Kidney (tissue), 22 donors: ENCODE data around the gene IRGM. TPM values are rescaled to one million over a fixed set of nuclear protein-coding genes. Genes with fewer than 3 reads are reported as not detected.
"Not testable (repeated sequence)": the region's sequence is repeated elsewhere in the genome, so short reads cannot be mapped to it uniquely, and the experiment has no call there.

Source experiments
- DNase-seq, 5 donors: peaks; one replicate each; pipeline ENCODE4 v3.0.0-alpha.2; 2013 to 2020
- FAIRE-seq: peaks from 2 replicates; lab custom pipeline; 2012; peaks lifted over from hg19 to GRCh38; lab: Jason Lieb, UNC
- H3K27ac ChIP-seq, 2 donors: one replicate each; pipeline ENCODE4 v1.7.0; 2013; ENCODE audit warnings: low read depth in 2 of 2, low read length in 2 of 2, inconsistent platforms in 1 of 2
- H3K27me3 ChIP-seq: one replicate; pipeline ENCODE4 v1.7.1; 2013; ENCODE audit warnings: low read length, inconsistent platforms; ENCODE audit not compliant: control insufficient read depth, insufficient read depth
- H3K36me3 ChIP-seq, 3 donors: one replicate each; pipeline versions ENCODE4 v1.7.0 to v1.7.1; 2013; ENCODE audit warnings: low read length in 3 of 3, control low read depth in 1 of 3, inconsistent platforms in 1 of 3; ENCODE audit not compliant: insufficient read depth in 3 of 3, control insufficient read depth in 2 of 3
- H3K4me1 ChIP-seq, 3 donors: one replicate each; pipeline versions ENCODE4 v1.7.0 to v1.7.1; 2013; ENCODE audit warnings: low read length in 3 of 3, inconsistent platforms in 1 of 3, low read depth in 1 of 3; ENCODE audit not compliant: control insufficient read depth in 2 of 3, insufficient read depth in 2 of 3
- H3K4me3 ChIP-seq, 3 donors: one replicate each; pipeline versions ENCODE4 v1.7.0 to v1.8.1; 2013; ENCODE audit warnings: low read length in 3 of 3, control low read depth in 1 of 3, inconsistent platforms in 1 of 3
- H3K9ac ChIP-seq, 3 donors: one replicate each; pipeline versions ENCODE4 v1.7.0 to v1.7.1; 2013; ENCODE audit warnings: low read length in 3 of 3, control low read depth in 1 of 3, inconsistent platforms in 1 of 3
- H3K9me3 ChIP-seq, 3 donors: one replicate each; pipeline versions ENCODE4 v1.7.0 to v1.7.1; 2013; ENCODE audit warnings: low read length in 3 of 3, control low read depth in 1 of 3, inconsistent platforms in 1 of 3; ENCODE audit not compliant: control insufficient read depth in 2 of 3, insufficient read depth in 1 of 3
- intact Hi-C: fragments of 100-400 bp; cut with DNase I; formaldehyde crosslinking; loops from one replicate; pipeline ENCODE4 v1.11.1; 2022
- long read RNA-seq, 10 donors: library from polyadenylated mRNA in 1 of 10; unstranded in 1 of 10; transcript quantifications; one replicate each; pipeline ENCODE4 v2.0.0 and lab custom pipeline, GENCODE V29; 2021 to 2026
- polyA plus RNA-seq: library from polyadenylated mRNA; stranded (reverse); fragments of 350-450 nt; fragmentation: Illumina TruSeq; extraction: RNeasy Lipid Tissue Mini Kit (QIAGEN cat#74804); gene quantifications from one replicate; pipeline ENCODE4 v1.2.3, GENCODE V29; 2014; ENCODE audit warnings: low read depth, low replicate concordance; ENCODE audit not compliant: insufficient read depth
- total RNA-seq: library from RNA; stranded (reverse); fragmentation: NEBNext Ultra II Directional; extraction: Animal tissue kit (Norgen Biotek cat#: 25700); gene quantifications from one replicate; pipeline ENCODE4 v1.2.1, GENCODE V29; 2021
- TF ChIP-seq, protein P1 (sequence below): IDR thresholded peaks from 3 replicates; pipeline ENCODE4 v1.5.1; 2012; ENCODE audit warnings: mild to moderate bottlenecking, moderate library complexity, borderline replicate concordance; ENCODE audit not compliant: insufficient read depth; ENCODE audit errors: extremely low read depth
- donor health status: control.
- donor health status: control.
- donor health status: control.
- donor health status: control.
- donor health status: control.
- donor health status: DM: yes; HTN: yes; CAD: no.
- donor health status: Normal renal cell carcinoma (clear cell type).

IRGM gene
- total RNA-seq = 0.44 TPM
- polyA plus RNA-seq = not detected
- long read RNA-seq, donor 1 = 0 reads
- long read RNA-seq, donor 2 = 0 reads
- long read RNA-seq, donor 3, partial matches to known transcripts = 0 of 7 reads
- long read RNA-seq, donor 3, other reads (novel, unspliced or antisense) = 7 of 7 reads
- long read RNA-seq, donor 4 = 0 reads
- long read RNA-seq, donor 5 = 0 reads
- long read RNA-seq, donor 6 = 0 reads
- long read RNA-seq, donor 7, partial matches to known transcripts = 0 of 1 reads
- long read RNA-seq, donor 7, other reads (novel, unspliced or antisense) = 0 of 1 reads
- long read RNA-seq, donor 8 = 0 reads
- long read RNA-seq, donor 9 = 0 reads
- long read RNA-seq, donor 10 = 0 reads

GRCh38 chr5:150846308-150846653 lies at the start of gene IRGM:
Gene IRGM (plus strand): TSS chr5:150846521. CDS start chr5:150848124, 1,603 bp downstream.
- not testable (repeated sequence) for H3K9me3 ChIP-seq, H3K4me1 ChIP-seq, H3K36me3 ChIP-seq, H3K9ac ChIP-seq, H3K4me3 ChIP-seq, H3K27ac ChIP-seq, DNase-seq, H3K27me3 ChIP-seq, FAIRE-seq
- intact Hi-C loops = loop anchor here (10.0 kb wide), 1 partner anchor 291 kb away; no protein-coding TSS in a partner anchor

DNA sequence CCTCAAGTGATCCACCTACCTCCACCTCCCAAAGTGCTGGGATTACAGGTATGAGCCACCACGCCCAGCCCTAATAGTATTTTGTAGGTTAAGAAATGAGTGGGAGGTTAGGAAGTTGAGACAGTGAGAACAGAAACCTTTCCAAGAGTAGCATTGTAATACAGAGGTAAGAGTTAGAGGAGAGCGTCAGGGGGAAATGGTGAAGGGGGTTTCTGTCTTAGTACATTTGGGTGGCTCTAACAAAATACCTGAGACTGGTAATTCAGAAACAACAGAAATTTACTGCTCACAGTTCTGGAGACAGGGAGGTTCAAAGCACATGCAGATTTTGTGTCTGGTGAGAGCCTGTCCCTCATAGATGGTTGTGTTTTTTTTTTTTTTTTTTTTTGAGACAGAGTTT lies 48.9 kb upstream of the IRGM start:
- Histone ChIP-seq H3K27me3 (no peaks in the 10 kb centered on the region), H3K36me3 (peaks cover 0 to 15% (median 5%) of the 10 kb centered on the region in 3 donors), H3K9ac (no peak overlapping the region), H3K9me3 (no peaks in the 10 kb centered on the region), H3K27ac (no peak overlapping the region), H3K4me3 (no peak overlapping the region), H3K4me1 (no peaks in the 10 kb centered on the region)
- no peak for FAIRE-seq
- DNase-seq = no peak
- intact Hi-C loops = no loop called here
- TF ChIP-seq, protein P1, sequence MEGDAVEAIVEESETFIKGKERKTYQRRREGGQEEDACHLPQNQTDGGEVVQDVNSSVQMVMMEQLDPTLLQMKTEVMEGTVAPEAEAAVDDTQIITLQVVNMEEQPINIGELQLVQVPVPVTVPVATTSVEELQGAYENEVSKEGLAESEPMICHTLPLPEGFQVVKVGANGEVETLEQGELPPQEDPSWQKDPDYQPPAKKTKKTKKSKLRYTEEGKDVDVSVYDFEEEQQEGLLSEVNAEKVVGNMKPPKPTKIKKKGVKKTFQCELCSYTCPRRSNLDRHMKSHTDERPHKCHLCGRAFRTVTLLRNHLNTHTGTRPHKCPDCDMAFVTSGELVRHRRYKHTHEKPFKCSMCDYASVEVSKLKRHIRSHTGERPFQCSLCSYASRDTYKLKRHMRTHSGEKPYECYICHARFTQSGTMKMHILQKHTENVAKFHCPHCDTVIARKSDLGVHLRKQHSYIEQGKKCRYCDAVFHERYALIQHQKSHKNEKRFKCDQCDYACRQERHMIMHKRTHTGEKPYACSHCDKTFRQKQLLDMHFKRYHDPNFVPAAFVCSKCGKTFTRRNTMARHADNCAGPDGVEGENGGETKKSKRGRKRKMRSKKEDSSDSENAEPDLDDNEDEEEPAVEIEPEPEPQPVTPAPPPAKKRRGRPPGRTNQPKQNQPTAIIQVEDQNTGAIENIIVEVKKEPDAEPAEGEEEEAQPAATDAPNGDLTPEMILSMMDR = no peak

DNA sequence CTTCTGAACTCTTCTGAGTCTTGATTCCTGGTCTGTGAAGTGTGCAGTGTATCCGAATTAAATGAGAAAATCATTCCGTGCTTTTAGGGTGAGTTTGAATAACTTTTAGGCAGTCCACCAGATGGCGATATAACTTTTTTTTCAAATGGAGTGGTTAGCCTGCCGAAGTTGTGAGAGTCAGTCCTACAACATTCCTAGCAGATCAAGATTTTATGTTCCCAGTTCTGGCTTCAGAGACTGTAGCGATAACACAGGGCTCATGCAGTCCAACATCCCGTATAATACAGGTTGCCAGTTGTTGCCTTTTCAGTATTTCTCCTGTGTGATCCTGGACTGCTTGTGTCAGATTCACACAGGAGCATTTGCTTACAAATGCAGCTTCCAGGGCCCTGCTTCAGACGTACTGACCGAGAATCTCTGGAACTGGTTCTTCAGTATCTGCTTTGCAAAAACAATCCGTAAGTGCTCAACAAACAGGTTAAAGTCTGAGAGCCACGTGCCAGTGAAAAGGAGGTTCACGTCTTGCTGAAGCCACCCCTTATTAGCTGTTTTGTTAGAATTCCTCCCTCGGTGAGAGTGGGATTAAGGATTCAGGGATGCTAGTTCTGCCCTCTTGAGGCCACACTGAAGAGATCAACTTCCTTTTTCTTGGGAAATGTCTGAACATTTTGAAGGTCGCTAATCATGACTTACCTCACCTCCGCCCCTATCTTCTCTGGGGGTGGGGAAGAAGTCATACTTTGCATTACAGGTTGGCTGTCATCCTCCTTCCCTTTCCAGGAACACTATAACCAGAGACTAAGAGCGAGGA lies 45.0 kb upstream of the IRGM start:
- peak; percentile 71 for FAIRE-seq
- intact Hi-C loops = no loop called here

More for the DNA sequence above, 45.0 kb upstream of the IRGM start:
- peak overlapping the region; percentile 34 to 53 for H3K27ac ChIP-seq
- H3K4me1 ChIP-seq = no peaks in the 10 kb centered on the region
- H3K9ac ChIP-seq = peak overlapping the region; percentile 48 to 53 (median 52)
- H3K27me3 ChIP-seq = no peaks in the 10 kb centered on the region
- DNase-seq = peak in 4 of 5 donors; percentile 57 to 94 (median 81)
- H3K9me3 ChIP-seq = no peaks in the 10 kb centered on the region
- peaks cover 0 to 3% (median 0%) of the 10 kb centered on the region in 3 donors for H3K36me3 ChIP-seq
- H3K4me3 ChIP-seq = peak overlapping the region; percentile 48 to 75 (median 73)
- TF ChIP-seq, protein P1 = peak; percentile 65
